Measurements from ENCODE around the gene HLCS.

GRCh38 chr21:36981977-36982700, 15.7 kb upstream of the HLCS start:
- no peak for TF ChIP-seq POLR2A (IDR thresholded peaks at IDR 0.05; ENCODE audit: low read depth, low read length)
- no peak for TF ChIP-seq TAF1 (IDR thresholded peaks at IDR 0.05; ENCODE audit: borderline replicate concordance, low read depth, low read length)

Data from GM12892 (cell line).